GM21528 (cell line): ENCODE measurements around the gene ATP11C.
"Not testable (repeated sequence)": the region's sequence is repeated elsewhere in the genome, so short reads cannot be mapped to it uniquely, and the experiment has no call there.

Experiments used
- ATAC-seq: cut with Tn5 transposase; IDR thresholded peaks from one replicate; pipeline ENCODE4 v1.9.1; 2021; ENCODE audit warnings: mild to moderate bottlenecking, moderate library complexity; ENCODE audit not compliant: unreplicated experiment, low FRiP score

ATP11C gene

DNA sequence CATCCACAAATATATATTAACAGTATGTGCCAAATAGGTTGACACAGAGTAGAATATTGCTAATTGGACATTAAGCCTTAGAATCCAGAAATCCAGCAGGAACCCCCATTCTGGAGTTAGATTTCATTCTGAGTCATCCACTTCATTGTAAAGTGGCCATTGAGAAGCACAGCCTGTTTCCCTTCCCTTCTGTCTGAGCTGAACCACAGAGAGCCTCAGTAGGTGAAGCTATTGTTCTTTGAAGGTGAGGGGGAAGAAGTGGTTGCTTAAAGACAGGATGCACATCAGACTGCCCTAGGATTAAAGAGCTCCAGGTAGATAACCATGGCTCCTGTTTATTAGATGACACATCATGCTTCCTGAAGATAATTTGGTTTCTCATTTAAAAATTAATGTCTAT lies 194.3 kb downstream of the ATP11C start:
- no peak for ATAC-seq

DNA sequence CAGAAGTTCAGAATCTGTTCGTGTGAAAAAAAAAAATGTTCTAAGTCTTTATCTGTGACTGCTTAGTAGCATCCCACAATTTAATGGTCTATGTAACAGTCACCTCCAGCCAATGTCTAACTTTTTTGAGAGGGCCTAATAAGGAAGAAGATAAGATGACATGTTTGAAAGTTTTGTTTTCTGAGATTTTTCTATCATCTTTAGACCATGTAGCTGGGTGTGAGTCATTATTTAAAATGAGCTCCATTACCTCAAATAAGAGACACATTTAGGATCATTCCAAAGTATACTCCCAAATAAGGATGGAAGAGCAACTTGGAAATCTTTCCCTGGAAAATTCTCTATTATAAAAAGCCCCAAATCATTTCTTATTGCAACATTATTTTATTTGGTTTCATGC lies 196.7 kb downstream of the ATP11C start:
- no peak for ATAC-seq

DNA sequence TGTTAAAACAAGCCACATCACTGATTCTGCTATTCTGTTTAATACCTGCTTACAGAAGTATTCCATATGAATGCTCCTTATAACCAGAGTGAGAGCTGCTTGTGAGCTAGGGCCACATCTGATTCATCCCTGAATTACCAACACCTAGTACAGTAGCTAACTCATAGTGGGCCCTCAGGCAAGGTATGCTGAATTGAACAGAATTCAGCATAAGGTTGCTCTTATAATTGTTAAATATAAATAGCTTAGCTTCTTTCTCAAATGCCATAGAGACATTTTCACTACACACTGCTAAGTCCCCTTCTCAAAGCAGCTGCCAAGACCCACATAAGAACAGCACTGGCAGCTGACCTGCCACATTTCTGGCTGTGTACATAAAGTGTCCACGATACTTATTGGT lies 197.9 kb downstream of the ATP11C start:
- ATAC-seq: no peak

DNA sequence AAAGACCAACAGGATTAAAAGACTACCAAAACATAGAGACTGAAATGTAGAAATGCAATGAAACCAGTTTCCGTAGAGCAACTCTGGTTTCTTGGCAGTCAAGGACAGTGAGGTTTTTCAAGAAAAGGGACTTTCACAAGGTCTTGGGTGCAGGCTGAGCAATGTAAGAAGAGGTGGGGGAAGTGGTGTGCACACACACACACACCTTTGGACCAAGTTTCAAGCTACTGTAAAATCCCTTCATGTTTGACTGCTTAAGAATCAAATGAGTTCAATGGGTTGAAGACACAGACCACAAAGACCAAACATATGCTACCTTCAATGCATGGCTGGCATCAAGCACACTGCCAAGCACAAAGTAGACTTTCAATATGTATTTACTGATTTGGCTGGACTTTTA lies 207.1 kb downstream of the ATP11C start:
- ATAC-seq: peak; percentile 76

DNA sequence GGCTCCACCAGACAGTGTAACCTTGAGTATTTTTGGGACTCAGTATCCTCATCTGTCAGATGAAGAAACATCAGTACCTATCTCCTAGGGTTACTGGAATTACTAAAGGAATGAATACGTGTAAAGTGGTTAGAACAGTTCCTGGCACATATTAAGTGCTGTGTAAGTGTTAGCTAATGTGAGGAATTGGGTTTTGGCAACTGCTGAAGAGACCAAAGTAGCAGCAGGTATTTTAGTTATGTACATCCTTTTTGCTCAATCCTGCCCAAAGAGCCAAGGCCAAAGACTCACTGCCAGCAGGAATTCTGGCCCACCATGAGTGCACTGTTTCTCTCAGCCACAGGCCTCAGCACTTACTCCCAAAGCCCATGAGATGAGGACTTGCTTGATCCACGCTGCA lies 208.2 kb downstream of the ATP11C start:
- no peak for ATAC-seq

DNA sequence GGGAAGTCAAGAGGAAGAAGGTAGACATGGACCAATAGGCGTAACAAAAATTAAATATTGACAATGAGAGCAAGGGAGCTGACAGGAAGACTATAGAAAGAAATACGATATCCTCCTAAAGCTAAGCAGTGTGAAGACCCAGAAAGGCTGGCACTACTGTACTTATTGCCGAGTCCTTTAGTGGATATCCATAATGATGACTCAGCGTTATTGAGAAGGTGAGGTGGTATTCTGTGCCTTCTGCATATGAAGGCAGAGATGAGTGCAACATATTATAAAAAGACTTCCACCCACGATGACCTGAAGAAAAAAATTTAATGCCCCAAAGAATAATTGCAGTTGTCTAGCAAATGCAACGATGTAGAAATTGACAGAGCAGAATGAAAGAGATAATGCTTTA lies 211.9 kb downstream of the ATP11C start:
- ATAC-seq: no peak

DNA sequence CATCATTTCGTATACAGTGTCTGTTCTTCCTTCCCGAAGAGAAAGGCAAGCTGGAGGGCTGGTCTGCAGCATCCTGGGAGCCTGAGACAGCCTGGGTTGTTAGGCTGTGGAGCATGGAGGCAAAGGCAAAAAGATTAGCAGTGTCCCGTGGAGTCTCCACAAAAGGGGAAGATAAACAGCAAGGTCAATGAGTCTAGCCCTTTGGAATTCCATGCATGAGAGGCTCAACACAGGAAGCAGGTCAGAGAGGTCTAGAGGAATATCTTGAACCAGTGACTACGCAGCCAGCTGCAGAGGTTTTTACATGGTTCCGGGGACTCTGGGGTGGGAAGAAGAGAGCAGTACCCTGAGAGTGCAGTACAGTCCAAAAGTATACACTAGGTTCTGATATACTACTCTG lies 212.7 kb downstream of the ATP11C start:
- no peak for ATAC-seq

DNA sequence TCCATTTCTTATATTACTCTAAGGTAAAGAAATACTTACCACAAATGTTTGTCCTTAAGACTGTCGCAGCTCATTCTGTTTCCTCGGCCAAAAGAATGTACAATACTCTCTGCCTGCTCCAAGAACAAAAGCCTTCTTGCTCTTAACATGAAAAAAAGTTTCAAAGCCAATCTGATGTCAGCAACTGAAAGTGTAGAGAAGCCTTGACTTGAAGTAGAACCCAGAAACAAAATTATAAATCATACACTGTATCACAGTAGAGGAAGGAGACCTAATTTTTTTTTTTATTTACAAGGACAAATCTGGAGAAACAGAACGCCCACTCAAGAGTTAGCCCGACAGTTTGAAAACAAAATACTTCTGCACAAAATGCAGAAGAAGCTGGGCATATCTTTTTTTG lies 224.8 kb downstream of the ATP11C start, which contains the start of gene MCF2:
TSS of gene MCF2 (minus strand) at position 101 of the 400 bp plus-strand sequence. CDS start 56,423 bp downstream, outside the sequence.
- ATAC-seq: no peak

DNA sequence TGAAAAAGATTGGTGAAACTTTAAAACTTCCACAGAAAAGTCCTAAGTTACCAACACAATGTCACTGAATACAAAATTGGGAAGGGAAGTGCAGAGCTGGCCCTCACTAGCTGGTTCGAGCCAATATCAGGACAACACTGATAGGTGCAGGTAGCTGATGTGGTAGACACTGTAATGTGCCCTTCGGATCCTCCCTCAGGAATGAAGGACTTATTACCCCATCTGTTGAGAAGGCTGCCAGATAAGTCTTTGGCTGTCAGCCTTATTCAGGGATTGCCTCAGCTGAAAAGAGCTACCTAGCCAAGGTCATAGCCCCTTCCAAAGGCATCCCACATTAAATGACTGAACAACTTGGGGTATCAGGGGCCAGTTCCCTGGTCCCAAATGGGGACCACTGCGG lies 230.2 kb downstream of the ATP11C start:
- no peak for ATAC-seq

DNA sequence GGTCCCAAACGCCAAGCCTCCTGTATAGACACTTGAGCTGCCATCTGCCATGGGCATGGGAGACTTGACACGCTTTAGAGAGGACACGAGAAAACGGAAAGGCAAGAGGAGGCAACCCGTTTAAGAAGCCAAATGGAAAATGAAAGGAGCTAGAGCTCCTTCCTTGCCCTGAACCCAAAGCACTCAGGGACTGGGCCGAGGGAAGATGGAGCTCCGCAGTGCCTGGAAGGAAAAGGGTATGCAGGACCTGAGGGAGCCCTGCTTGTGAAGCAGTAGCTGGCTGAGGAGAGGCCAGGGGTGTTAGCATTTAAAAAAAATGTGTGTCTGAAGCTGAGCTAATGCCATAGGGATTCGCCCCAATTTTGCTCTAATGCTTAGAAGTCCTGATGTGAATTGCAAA lies 239.9 kb downstream of the ATP11C start:
- no peak for ATAC-seq

DNA sequence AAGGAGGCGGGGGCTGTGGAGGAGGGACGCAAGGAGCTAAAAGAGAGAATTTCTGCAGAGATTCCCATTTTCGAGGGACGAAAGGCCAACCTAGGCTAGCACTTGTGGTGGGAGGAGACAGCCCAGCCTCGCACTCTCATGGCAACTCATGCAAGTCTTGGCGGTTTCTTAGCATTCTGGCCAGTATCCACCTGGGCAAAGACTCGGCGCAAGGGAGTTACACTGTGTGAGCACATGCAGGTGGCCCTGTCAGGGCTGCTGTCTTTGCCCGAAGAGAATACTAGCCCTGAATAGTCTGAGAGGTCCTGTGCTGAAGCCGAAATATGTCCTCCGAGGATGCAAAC lies 240.4 kb downstream of the ATP11C start:
- no peak for ATAC-seq

DNA sequence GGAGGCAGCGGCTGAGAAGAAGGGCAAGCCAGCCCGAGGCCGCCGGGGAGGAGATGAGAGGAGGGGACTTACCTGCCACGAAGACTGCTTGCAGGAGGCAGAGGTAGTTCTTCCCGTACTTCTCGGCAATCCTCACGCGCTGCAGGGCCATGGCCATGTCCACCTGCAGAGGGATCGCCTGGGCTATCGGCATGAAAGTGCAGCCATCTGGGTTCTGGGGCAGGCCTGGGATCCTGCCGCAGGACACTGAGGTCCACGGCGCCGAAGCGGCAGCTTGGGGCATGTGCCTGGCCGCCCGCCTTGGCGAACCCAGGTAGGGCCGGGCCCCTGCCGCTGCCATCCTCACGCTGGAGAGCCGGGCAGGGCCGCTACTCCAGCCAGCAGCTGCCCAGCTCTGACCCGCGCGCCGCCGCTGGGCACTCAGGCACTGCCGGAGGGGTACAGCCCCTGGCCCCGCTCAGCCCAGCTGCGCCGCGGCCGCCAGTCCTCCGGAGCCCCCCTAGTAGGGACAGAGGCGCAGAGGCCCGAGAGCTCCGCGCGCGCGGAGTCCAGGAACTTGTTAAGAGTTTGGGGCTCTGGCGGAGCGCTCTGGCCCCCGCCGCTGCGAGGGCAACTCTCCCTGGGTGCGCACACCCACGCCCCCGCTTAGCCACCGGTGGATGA lies 240.9 kb downstream of the ATP11C start:
- no peak for ATAC-seq

DNA sequence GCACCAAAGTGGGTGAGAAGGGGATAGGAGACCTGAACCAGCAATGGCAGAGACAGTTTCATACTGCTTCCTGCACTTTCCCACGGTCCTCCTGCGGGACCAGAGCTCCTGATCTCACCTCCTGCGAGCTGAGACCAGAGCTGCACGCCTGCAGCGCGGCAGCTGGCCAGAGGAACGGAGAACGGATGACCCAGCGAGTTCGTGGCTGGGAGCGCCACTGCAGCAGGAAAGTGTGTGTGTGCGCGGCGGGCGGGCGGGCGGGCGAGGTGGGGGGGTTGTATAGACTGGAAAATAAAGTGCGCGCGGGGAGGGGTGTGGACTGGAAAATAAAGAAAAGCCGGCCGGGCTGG lies 241.4 kb downstream of the ATP11C start:
- ATAC-seq: no peak

DNA sequence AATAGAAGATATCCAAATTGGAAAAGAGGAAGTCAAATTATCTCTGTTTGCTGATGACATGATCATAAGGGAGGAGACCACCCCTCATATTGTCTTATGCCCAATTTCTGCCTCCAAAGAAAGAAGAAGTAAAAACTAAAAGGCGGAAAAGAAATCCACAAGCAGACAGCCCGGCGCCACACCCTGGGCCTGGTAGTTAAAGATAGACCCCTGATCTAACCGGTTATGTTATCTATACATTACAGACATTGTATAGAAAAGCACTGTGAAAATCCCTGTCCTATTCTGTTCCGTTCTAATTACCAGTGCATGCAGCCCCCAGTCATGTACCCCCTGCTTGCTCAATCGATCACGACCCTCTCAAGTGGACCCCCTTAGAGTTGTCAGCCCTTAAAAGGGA lies 247.7 kb downstream of the ATP11C start:
- ATAC-seq: not testable (repeated sequence)

DNA sequence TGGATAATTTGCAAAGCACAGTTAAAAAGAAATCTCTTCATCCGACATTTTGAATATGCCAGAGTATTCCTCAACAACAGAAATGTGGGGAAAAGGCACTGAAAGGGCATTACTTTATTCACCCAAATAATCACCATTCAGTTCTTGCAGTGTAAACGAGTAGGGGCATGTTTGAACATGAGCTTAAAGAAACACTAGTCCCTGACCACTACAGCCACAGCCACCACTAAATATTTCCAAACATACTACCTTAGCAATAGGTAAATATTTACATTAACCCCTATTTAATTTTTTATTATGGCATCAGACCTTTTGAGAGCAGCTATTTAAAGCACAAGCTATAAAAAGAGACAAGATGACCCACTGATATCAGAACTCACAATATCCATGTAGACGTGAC lies 252.5 kb downstream of the ATP11C start:
- ATAC-seq: no peak
